Hepatocyte (in vitro differentiated cells): ENCODE data around the gene GNAZ. TPM values are rescaled to one million over a fixed set of nuclear protein-coding genes. Genes with fewer than 3 reads are reported as not detected.

Source experiments
- DNase-seq: peaks from one replicate; pipeline ENCODE4 v3.0.0-alpha.2; 2016; ENCODE audit warnings: low spot score
- H2AFZ ChIP-seq: fragments of 200-600 bp; sonication (generic); 2 replicates; pipeline ENCODE4 v1.6.0; 2016; ENCODE audit warnings: antibody characterized with exemption, mild to moderate bottlenecking
- H3K27ac ChIP-seq: fragments of 200-600 bp; sonication (generic); 2 replicates; pipeline ENCODE4 v1.5.1; 2016; ENCODE audit warnings: mild to moderate bottlenecking
- H3K27me3 ChIP-seq: fragments of 200-600 bp; sonication (generic); 2 replicates; pipeline ENCODE4 v1.6.1; 2016
- H3K36me3 ChIP-seq: fragments of 200-600 bp; sonication (generic); replicated peaks from 2 replicates; pipeline ENCODE4 v1.5.1; 2016; ENCODE audit warnings: low read depth; ENCODE audit not compliant: insufficient read depth
- H3K4me1 ChIP-seq: fragments of 200-600 bp; sonication (generic); 2 replicates; pipeline ENCODE4 v1.5.1; 2016; ENCODE audit warnings: mild to moderate bottlenecking, moderate library complexity; ENCODE audit not compliant: insufficient read depth
- H3K4me2 ChIP-seq: fragments of 200-600 bp; sonication (generic); 2 replicates; pipeline ENCODE4 v1.6.0; 2016
- H3K4me3 ChIP-seq: fragments of 200-600 bp; sonication (generic); 2 replicates; pipeline ENCODE4 v1.5.1; 2016; ENCODE audit warnings: mild to moderate bottlenecking
- H3K79me2 ChIP-seq: fragments of 200-600 bp; sonication (generic); 2 replicates; pipeline ENCODE4 v1.6.0; 2017; ENCODE audit warnings: mild to moderate bottlenecking
- H3K9me2 ChIP-seq: fragments of 200-600 bp; sonication (generic); replicated peaks from 2 replicates; pipeline ENCODE4 v1.6.0; 2017; ENCODE audit warnings: mild to moderate bottlenecking; ENCODE audit not compliant: insufficient read depth
- H3K9me3 ChIP-seq: fragments of 200-600 bp; sonication (generic); 2 replicates; pipeline ENCODE4 v1.5.1; 2016; ENCODE audit warnings: low read depth, mild to moderate bottlenecking
- H4K20me1 ChIP-seq: fragments of 200-600 bp; sonication (generic); 2 replicates; pipeline ENCODE4 v1.6.0; 2016; ENCODE audit warnings: mild to moderate bottlenecking; ENCODE audit not compliant: insufficient read depth, poor library complexity, severe bottlenecking
- CTCF ChIP-seq: fragments of 200-600 bp; sonication (generic); IDR thresholded peaks from 2 replicates; pipeline ENCODE4 v1.5.1; 2016; ENCODE audit warnings: antibody characterized with exemption, mild to moderate bottlenecking; ENCODE audit not compliant: poor library complexity
- EZH2 ChIP-seq: fragments of 200-600 bp; sonication (generic); IDR thresholded peaks from 2 replicates; pipeline ENCODE4 v1.6.1; 2016; ENCODE audit warnings: antibody characterized with exemption, mild to moderate bottlenecking, borderline replicate concordance
- EZH2phosphoT487 ChIP-seq: fragments of 200-600 bp; sonication (generic); IDR thresholded peaks from one replicate; pipeline ENCODE4 v1.6.1; 2018; ENCODE audit warnings: antibody characterized with exemption, mild to moderate bottlenecking, low read depth, moderate library complexity; ENCODE audit not compliant: unreplicated experiment, severe bottlenecking
- WGBS: methylation state at CpG from one replicate; pipeline ENCODE4 v1.1.6; 2016; ENCODE audit warnings: low lambda C conversion rate; ENCODE audit errors: missing lambda C conversion rate; 5-methylcytosine and 5-hydroxymethylcytosine counted together
- polyA plus RNA-seq: library from polyadenylated mRNA; unstranded; fragments of >200 nt; fragmentation: Nextera tagmentation; extraction: Ambion mirVana; gene quantifications from 2 replicates; pipeline ENCODE4 v1.2.1, GENCODE V29; 2016
- total RNA-seq: library from RNA; depleted of rRNA; stranded (reverse); fragments of >200 nt; gene quantifications from 2 replicates; pipeline ENCODE4 v1.2.3, GENCODE V29; 2014

The GNAZ gene
- total and polyA plus RNA-seq, 2 experiments from 2014 or later, result 3.4 to 4.1 TPM

GRCh38 chr22:23067691-23068090 is 2.6 kb upstream of the GNAZ start:
- Histone ChIP-seq H3K27ac (no peak overlapping the region), H4K20me1 (no peaks in the 10 kb centered on the region), H3K4me1 (peaks cover 5% of the 10 kb centered on the region), H3K4me2 (no peak overlapping the region), H3K36me3 (no peaks in the 10 kb centered on the region), H2AFZ (no peak overlapping the region), H3K27me3 (no peaks in the 10 kb centered on the region), H3K9me2 (no peaks in the 10 kb centered on the region), H3K9me3 (no peaks in the 10 kb centered on the region), H3K4me3 (no peak overlapping the region), H3K79me2 (no peaks in the 10 kb centered on the region)
- TF ChIP-seq EZH2, result no peak
- no peak for TF ChIP-seq CTCF
- no peak for TF ChIP-seq EZH2phosphoT487
- WGBS, result 85% methylated on average over 5 of the region's 5 CpGs
- no peak for DNase-seq

- H3K36me3 ChIP-seq, result no peaks in the 10 kb centered on the region
- H3K27ac ChIP-seq, result no peak overlapping the region
- no peaks in the 10 kb centered on the region for H3K79me2 ChIP-seq
- DNase-seq, result no peak
- no peaks in the 10 kb centered on the region for H3K9me3 ChIP-seq
- no peaks in the 10 kb centered on the region for H3K9me2 ChIP-seq
- no peaks in the 10 kb centered on the region for H3K27me3 ChIP-seq
- 92% methylated on average over 8 of the region's 8 CpGs for WGBS
- no peak overlapping the region for H3K4me3 ChIP-seq
- no peak overlapping the region for H2AFZ ChIP-seq
- peaks cover 9% of the 10 kb centered on the region for H3K4me1 ChIP-seq
- no peak overlapping the region for H3K4me2 ChIP-seq
- H4K20me1 ChIP-seq, result no peaks in the 10 kb centered on the region
- TF ChIP-seq EZH2phosphoT487, result no peak
- no peak for TF ChIP-seq EZH2
- TF ChIP-seq CTCF, result no peak
Measured at GRCh38 chr22:23068096-23068831, 2.1 kb upstream of the GNAZ start.

GRCh38 chr22:23068832-23069385 is 1.4 kb upstream of the GNAZ start:
- Histone ChIP-seq H3K9me2 (no peaks in the 10 kb centered on the region), H3K4me3 (no peak overlapping the region), H3K36me3 (no peaks in the 10 kb centered on the region), H2AFZ (no peak overlapping the region), H3K27ac (no peak overlapping the region), H3K79me2 (no peaks in the 10 kb centered on the region), H3K4me2 (no peak overlapping the region), H3K27me3 (no peaks in the 10 kb centered on the region), H3K9me3 (no peaks in the 10 kb centered on the region), H3K4me1 (peaks cover 9% of the 10 kb centered on the region), H4K20me1 (no peaks in the 10 kb centered on the region)
- 75% methylated on average over 8 of the region's 8 CpGs for WGBS
- DNase-seq, result no peak
- no peak for TF ChIP-seq EZH2phosphoT487
- no peak for TF ChIP-seq EZH2
- no peak for TF ChIP-seq CTCF
